Fibroblast of skin of right quadriceps (primary cell): ENCODE measurements around the gene SLC6A1.
A peak's percentile ranks its signal among the peaks of the same experiment; 100 is the strongest.

Experiments
- DNase-seq: peaks from one replicate; pipeline ENCODE4 v3.0.0-alpha.2; 2013

The SLC6A1 gene

DNA sequence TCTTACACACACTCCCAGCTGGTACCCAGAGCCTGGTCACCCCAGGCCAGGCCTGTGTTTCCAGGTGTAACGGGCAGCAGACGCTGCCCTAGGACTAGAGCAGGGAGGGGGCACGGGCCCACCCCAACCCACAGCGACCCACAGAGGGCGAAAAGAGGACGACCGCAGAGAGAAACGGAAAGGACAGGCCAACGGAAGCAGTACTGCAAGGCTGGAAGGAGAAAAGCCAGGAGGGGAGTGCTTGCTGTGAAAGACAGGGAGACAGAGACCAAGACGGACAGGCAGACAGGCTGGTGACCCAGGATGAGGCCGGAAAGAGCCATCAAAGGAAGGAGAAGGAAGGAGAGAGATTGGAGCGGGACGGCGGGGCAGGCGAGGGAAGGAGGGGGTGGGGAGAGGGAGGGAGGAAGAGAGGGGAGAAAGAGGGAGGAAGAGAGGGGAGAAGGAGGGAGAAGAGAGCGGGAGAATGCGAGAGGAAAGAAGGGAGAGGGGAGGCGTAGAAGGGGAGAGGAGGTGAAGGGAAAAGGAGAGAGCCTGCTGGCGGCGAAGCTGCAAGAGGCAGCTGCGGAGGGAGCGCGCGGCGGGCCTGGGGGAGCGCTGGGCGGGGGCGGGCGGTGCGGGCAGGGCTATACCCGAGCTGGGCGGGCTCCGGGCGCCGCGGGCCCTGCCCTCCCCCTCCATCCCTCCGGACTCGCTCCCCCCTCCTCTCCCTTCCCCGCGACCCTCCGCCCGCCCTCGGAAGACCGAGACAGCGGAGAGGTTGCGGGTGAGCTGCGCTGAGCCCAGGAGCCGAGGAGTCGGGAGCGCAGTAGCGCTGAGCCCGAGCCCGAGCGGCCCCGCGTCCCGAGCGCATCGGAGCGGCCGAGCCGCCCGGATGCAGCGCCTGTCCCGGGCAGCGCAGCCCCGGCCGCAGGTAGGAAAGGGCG is at the start of gene SLC6A1:
Gene SLC6A1 (plus strand): TSS at position 732 of the 926 bp plus-strand sequence. CDS start 24,464 bp downstream, outside the sequence.
- no peak for DNase-seq

DNA sequence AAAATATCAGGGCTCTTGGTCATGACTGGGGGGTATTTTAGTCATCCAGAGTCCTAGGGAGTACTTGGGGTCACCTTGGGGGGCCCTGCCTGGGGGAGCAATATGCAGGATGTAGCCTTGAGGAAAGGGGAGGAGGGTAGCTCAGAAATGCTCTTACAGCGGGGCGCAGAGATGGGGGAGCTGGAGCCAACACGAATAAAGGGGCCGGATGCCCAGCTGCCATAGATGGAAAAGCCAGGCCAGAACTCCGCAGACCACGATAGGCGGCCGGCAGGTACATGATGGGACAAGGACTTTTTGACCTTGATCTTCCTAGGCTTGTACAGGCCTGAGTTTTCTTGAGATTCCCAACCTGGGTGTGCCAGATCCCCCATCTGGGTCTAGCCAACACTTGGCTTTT is 47.7 kb upstream of the SLC6A1 start:
- DNase-seq, result no peak

GRCh38 chr3:10945683-10946287 is 46.8 kb upstream of the SLC6A1 start:
- DNase-seq, result peak; percentile 37

DNA sequence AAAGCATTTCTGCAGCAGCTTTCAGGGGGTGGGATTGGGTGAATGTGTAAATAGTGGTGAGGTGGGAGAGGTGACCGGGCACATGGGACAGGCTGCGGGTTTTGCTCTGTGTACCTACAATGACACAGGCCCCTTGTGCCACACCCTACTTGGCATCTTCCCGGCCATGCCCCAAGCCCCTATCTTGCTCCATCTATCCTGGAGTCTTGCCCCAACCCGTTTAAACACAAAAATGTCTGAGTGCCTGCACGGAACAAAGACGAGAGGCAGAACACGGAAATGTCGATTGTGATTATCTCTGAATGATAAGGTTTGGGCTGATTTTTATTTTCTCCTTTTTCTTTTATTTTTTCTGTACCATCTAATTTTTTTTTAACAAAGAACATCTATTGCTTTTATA is 46.0 kb upstream of the SLC6A1 start:
- no peak for DNase-seq

DNA sequence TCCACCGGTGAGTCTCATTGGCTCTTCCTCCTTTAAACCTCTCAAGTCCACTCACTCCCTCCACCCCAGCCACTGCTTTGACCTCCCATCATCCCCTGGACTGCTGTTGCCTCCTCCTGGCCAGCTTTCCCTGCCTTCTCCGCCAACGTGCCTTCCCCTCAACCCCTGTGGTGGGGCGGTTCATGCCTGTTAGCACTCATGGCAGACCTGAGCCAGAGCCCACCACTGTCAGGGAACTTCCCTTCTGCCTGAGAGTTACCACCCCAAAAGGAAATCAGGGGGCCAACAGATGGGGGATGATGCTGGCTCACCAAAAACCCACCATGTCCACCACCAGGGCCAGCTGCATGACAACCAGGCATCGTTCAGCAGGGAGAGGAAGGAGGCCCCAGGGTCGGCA is 44.2 kb upstream of the SLC6A1 start:
- DNase-seq, result no peak

DNA sequence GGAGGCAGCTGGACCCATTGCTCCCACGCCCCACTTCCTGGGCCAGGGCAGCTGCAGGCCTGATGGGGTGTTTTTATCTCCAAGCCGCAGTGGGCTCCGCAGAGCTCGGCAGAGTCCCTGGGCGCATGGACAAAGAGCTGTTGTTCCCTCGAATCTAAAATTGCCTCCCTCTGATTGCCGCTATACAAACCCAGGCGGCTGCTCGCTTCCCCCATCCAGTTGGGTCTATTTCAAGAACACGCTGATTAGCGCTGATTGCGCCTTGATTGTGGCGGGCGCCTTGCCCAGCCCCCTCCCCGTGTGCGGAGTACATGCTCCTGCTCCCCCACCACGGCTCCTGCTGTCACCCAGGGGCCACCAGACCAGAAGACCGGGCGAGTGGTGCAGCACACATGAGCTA is 43.4 kb upstream of the SLC6A1 start:
- no peak for DNase-seq

- peak; percentile 53 for DNase-seq
These were observed 41.9 kb upstream of the SLC6A1 start for GRCh38 chr3:10950476-10951294.

- DNase-seq, result no peak
These were observed 41.1 kb upstream of the SLC6A1 start for GRCh38 chr3:10951295-10951926.

- DNase-seq, result no peak
These were observed 40.0 kb upstream of the SLC6A1 start for GRCh38 chr3:10952525-10952924.

DNA sequence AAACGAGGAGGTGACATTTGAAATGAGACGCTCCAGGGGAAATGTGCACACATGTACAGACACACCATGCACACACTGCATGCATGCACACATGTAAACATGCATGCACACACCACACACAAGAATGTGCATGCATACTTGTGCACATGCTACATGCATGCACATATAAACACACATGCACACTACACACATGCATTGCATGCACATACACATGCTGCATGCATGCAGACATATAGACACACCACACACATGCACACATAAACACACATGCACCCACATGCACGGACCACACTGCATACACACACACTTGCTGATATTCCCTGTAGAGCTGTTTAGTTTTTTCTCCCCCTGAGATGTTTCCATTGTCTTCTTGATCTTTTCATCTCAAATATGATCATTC is 37.8 kb upstream of the SLC6A1 start:
- DNase-seq, result no peak

DNA sequence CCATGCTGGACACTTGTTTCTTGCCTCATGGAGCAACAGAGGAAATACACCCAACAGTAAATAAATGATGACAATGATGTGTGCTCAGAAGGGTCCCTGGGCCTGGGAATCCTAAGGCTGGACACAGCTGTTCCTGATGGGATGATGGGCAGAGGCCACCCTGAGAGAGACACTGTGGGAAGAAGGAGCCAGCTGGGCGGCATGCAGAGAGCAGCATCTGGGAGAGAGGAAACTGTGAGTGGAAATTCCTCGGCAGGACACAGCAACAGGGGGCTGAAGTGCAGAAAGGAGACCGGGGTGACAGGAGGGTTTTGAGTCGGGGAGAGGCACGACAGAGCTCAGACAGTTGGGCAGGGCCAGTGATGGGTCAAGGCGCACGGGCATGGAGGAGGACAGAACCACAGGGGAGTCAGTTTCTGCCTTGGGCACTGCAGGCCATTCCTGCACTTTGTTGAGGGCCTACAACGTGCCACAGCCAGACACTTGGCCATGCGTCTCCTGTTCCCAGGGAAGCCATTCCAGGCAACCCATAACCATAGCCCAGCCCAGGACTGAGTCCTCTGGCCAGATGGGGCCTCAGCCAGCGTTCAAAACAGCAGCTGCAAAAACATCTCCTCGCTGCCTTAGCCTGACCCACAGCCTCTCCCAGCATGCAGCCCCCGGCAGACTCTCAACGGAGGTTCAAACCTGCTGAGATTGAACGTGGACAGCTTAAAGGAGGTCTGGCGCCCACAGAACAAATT is 36.7 kb upstream of the SLC6A1 start:
- DNase-seq, result no peak

DNA sequence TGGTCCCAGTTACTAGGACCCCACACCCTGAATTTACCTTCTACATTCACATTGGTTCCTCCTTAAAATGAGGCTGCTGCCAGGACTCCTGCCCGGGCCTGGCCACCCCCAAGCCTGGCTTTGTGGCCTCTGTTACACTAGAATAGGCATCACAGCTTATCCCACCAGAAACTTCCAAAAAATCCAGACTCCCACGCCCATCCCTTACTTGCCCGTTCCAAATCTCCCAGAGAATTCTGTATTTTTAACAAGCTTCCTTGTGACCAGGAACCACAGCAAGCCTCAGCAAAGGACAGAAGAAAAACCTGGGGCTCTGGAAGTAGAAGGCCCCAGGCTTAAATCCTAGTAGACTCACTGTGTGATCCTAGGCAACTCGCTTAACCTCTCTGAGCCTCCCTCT is 36.0 kb upstream of the SLC6A1 start:
- no peak for DNase-seq

DNA sequence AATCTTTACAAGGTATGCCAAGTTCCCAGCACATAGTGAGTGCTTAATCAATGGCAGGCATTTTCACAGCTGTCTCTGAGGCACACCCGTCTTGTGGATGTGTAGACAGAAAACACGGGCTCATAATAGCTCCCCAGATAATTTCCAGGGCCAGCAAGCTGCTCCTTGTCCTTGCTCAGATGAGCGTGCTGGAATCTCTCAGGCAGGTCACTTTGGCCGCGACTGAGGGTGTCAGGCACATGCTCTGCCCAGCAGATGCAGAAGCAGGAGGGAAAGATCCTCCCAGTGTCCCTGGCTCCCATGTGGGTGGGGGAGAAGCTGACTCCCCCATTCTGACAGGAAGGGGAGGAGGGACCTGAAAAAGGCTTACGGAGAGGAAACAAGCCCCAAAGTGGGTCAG is 35.6 kb upstream of the SLC6A1 start:
- no peak for DNase-seq

GRCh38 chr3:10957976-10958749 is 34.4 kb upstream of the SLC6A1 start:
- DNase-seq, result peak; percentile 10

DNA sequence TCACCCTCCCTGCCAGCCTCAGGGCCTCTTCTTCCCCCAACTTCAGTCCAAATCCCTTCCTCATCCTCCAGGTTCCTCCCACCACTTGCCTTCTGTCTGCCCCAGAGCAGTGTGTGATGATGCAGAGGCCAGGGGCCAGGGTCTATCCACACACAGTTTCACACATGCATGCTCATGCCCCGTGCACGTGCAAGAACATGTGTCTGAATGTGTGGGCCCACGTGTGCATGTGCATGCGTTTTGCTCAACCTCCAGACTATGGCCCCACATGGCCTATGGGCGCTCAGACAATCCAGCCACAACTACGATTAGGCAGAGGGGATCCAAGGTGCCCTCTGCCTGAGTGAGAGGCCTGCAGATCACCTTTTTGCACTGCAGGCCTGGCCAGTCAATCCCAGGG is 32.3 kb upstream of the SLC6A1 start:
- DNase-seq, result no peak

DNA sequence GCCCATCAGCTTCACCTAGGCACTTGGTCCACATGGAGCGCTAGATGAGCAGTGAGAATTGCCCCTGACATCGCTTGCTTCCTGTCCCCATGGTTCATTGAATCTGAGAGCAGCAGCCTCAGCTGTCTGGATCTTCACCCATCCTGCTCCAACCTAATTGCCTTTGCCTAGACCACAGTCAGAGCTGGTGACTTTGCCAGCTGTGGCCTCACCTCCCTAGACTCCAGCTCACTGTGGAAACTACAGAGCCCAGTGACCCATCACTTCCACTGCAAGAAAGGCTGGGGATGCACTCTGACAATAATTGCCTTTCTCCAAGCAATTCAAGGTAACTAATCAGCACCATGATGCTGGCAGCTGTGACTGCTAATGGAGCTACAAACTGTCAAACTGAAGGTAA is 30.6 kb upstream of the SLC6A1 start:
- no peak for DNase-seq

DNA sequence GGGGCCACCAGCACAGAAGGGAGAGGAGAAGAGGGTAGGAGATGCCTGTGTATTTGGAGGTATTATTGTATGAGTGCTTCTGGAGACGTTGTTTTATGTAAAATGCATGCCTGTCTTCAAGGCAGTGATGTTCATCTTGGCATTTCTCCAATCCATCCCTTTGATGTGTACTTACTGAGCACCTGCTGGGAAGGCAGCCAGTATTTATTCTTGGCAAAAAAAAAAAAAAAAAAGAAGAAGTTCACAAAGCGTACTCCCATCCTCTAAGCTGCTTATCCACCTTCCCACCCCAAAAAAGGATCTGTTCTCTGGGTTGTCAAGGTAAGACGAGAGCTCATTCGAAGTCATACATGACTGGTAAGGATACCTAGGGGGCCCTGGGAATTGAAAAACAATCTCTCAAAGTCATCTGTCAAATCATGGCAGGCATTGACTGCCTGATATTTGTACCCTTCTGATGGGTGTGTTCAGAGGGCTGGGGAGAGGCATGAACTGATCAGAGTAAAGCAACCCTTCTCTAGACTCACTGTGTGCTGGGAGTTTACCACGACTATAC is 30.0 kb upstream of the SLC6A1 start:
- DNase-seq, result no peak

- DNase-seq, result peak; percentile 22
These were observed 27.9 kb upstream of the SLC6A1 start for GRCh38 chr3:10964537-10965167.

DNA sequence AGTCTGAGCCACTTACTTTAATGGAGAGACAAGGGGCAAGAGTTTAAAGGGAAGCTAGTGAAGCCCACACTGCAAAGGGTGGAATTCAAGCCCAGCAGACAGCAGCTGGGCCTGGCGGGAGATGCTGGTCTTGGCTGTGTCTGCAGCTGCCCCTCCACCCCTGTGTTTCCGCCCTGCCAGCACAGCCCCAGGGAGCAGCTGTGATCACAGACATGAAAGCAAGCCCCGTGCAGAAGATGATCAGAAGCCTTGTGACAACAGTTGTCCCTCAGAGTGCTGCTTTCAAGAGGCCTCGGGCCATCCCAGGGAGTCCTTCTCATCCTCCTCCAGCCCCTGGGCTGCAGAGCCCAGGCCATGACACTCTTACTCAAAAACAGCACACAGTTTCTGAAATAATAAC is 24.1 kb upstream of the SLC6A1 start:
- DNase-seq, result no peak

DNA sequence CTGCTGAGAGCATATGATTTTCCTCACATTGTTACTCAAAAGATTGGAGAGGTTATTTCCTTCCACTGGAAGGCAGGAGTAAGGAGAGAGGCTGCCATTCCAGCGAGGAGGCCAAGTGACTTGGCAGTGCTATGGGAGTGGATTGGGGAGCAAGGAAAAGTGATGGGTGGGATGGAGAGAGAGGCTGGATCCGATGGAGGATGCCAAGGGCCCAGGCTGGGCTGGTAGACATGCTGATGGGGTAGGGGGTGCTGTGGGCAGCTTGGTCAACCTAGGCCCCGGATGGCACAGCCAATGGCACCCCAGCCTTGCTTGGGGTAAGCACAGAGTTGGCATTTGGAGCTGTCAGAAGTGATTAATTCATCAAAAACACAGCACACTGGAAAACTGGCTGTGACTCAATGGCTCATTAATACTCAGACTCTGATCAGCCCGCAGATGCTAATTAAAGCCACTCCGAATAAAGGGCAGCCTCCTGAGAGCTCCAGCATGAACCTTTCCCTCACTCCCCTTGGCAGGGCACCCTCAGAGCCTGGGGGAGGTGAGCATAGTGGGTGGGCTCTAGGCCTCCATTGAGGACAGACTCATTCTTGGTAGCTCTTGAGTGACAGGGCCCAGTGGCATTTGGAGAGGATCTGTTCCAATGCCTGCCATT is 22.1 kb upstream of the SLC6A1 start:
- no peak for DNase-seq
